Activated naive CD8-positive, alpha-beta T cell treated with anti-CD3 and anti-CD28 coated beads for 36 hours (primary cell): ENCODE data around the gene PPCDC. TPM values are rescaled to one million over a fixed set of nuclear protein-coding genes. Genes with fewer than 3 reads are reported as not detected.
"Not testable (repeated sequence)": the region's sequence is repeated elsewhere in the genome, so short reads cannot be mapped to it uniquely, and the experiment has no call there.

ENCODE experiments used
- DNase-seq: peaks from one replicate; pipeline ENCODE4 v3.0.0; 2021
- H3K27ac Mint-ChIP-seq: one replicate; pipeline ENCODE4 v1.8.0; 2022; ENCODE audit warnings: mild to moderate bottlenecking, moderate library complexity, mixed read lengths
- H3K27me3 Mint-ChIP-seq: one replicate; pipeline ENCODE4 v1.8.0; 2022; ENCODE audit warnings: mild to moderate bottlenecking, mixed read lengths
- H3K36me3 Mint-ChIP-seq: one replicate; pipeline ENCODE4 v1.8.0; 2021; ENCODE audit warnings: mild to moderate bottlenecking, mixed read lengths
- H3K4me1 Mint-ChIP-seq: one replicate; pipeline ENCODE4 v1.8.0; 2021; ENCODE audit warnings: mixed read lengths
- H3K4me3 Mint-ChIP-seq: one replicate; pipeline ENCODE4 v1.8.0; 2022; ENCODE audit warnings: mild to moderate bottlenecking, moderate library complexity, mixed read lengths
- H3K9me3 Mint-ChIP-seq: one replicate; pipeline ENCODE4 v1.8.0; 2022; ENCODE audit warnings: mixed read lengths
- total RNA-seq, 2 experiments: library from RNA; stranded (reverse); gene quantifications; one replicate each; pipeline ENCODE4 v1.2.3, GENCODE V29; 2021

Gene PPCDC
- total RNA-seq, 2 experiments from 2014 or later: 29.4 to 33.7 TPM

GRCh38 chr15:75063889-75064288 lies 40.5 kb downstream of the PPCDC start:
- no peak for DNase-seq
- Mint-ChIP-seq H3K9me3 (peaks cover 10% of the 10 kb centered on the region), H3K36me3 (peaks cover 18% of the 10 kb centered on the region), H3K27ac (no peak overlapping the region), H3K27me3 (peaks cover 13% of the 10 kb centered on the region), H3K4me1 (peaks cover 21% of the 10 kb centered on the region), H3K4me3 (no peak overlapping the region)

GRCh38 chr15:75064846-75065245 lies 41.5 kb downstream of the PPCDC start:
- no peak overlapping the region for H3K4me3 Mint-ChIP-seq
- peaks cover 10% of the 10 kb centered on the region for H3K9me3 Mint-ChIP-seq
- DNase-seq: no peak
- peaks cover 27% of the 10 kb centered on the region for H3K4me1 Mint-ChIP-seq
- H3K36me3 Mint-ChIP-seq: peaks cover 21% of the 10 kb centered on the region
- H3K27ac Mint-ChIP-seq: no peak overlapping the region
- peaks cover 18% of the 10 kb centered on the region for H3K27me3 Mint-ChIP-seq

GRCh38 chr15:75065467-75065850 lies 42.1 kb downstream of the PPCDC start:
- H3K4me3 Mint-ChIP-seq: no peak overlapping the region
- H3K4me1 Mint-ChIP-seq: peaks cover 27% of the 10 kb centered on the region
- no peak overlapping the region for H3K27ac Mint-ChIP-seq
- H3K36me3 Mint-ChIP-seq: peaks cover 21% of the 10 kb centered on the region
- H3K9me3 Mint-ChIP-seq: peaks cover 10% of the 10 kb centered on the region
- no peak for DNase-seq
- peaks cover 22% of the 10 kb centered on the region for H3K27me3 Mint-ChIP-seq

GRCh38 chr15:75065851-75066509 lies 42.6 kb downstream of the PPCDC start:
- Mint-ChIP-seq H3K4me1 (peaks cover 27% of the 10 kb centered on the region), H3K4me3 (no peak overlapping the region), H3K27me3 (peaks cover 27% of the 10 kb centered on the region), H3K36me3 (peaks cover 21% of the 10 kb centered on the region), H3K27ac (no peak overlapping the region), H3K9me3 (peaks cover 10% of the 10 kb centered on the region)
- no peak for DNase-seq

- H3K27ac Mint-ChIP-seq: peak overlapping the region; percentile 59
- H3K27me3 Mint-ChIP-seq: peaks cover 27% of the 10 kb centered on the region
- peaks cover 23% of the 10 kb centered on the region for H3K4me1 Mint-ChIP-seq
- peak; percentile 37 for DNase-seq
- peaks cover 21% of the 10 kb centered on the region for H3K36me3 Mint-ChIP-seq
- peaks cover 10% of the 10 kb centered on the region for H3K9me3 Mint-ChIP-seq
- H3K4me3 Mint-ChIP-seq: no peak overlapping the region
Measured at GRCh38 chr15:75067123-75067830, 43.9 kb downstream of the PPCDC start.

- H3K36me3 Mint-ChIP-seq: peaks cover 21% of the 10 kb centered on the region
- H3K4me1 Mint-ChIP-seq: peaks cover 23% of the 10 kb centered on the region
- peaks cover 27% of the 10 kb centered on the region for H3K27me3 Mint-ChIP-seq
- peaks cover 10% of the 10 kb centered on the region for H3K9me3 Mint-ChIP-seq
- no peak for DNase-seq
- H3K4me3 Mint-ChIP-seq: no peak overlapping the region
- no peak overlapping the region for H3K27ac Mint-ChIP-seq
Measured at GRCh38 chr15:75068748-75069147, 45.4 kb downstream of the PPCDC start.

- H3K27ac Mint-ChIP-seq: peak overlapping the region; percentile 43
- no peak for DNase-seq
- H3K36me3 Mint-ChIP-seq: peaks cover 21% of the 10 kb centered on the region
- H3K4me3 Mint-ChIP-seq: no peak overlapping the region
- H3K9me3 Mint-ChIP-seq: peaks cover 10% of the 10 kb centered on the region
- H3K4me1 Mint-ChIP-seq: peaks cover 23% of the 10 kb centered on the region
- peaks cover 27% of the 10 kb centered on the region for H3K27me3 Mint-ChIP-seq
Measured at GRCh38 chr15:75069301-75069925, 46.0 kb downstream of the PPCDC start.

- Mint-ChIP-seq H3K4me3 (no peak overlapping the region), H3K4me1 (peaks cover 16% of the 10 kb centered on the region), H3K9me3 (peaks cover 10% of the 10 kb centered on the region), H3K27me3 (peaks cover 24% of the 10 kb centered on the region), H3K27ac (no peak overlapping the region), H3K36me3 (peaks cover 19% of the 10 kb centered on the region)
- no peak for DNase-seq
Measured at GRCh38 chr15:75070674-75071073, 47.3 kb downstream of the PPCDC start.

- H3K4me3 Mint-ChIP-seq: no peak overlapping the region
- no peak for DNase-seq
- H3K4me1 Mint-ChIP-seq: peaks cover 9% of the 10 kb centered on the region
- no peak overlapping the region for H3K27ac Mint-ChIP-seq
- H3K9me3 Mint-ChIP-seq: peaks cover 9% of the 10 kb centered on the region
- peaks cover 21% of the 10 kb centered on the region for H3K27me3 Mint-ChIP-seq
- peaks cover 9% of the 10 kb centered on the region for H3K36me3 Mint-ChIP-seq
Measured at GRCh38 chr15:75073197-75073596, 49.8 kb downstream of the PPCDC start.

- DNase-seq: no peak
- H3K9me3 Mint-ChIP-seq: peaks cover 9% of the 10 kb centered on the region
- peaks cover 3% of the 10 kb centered on the region for H3K4me1 Mint-ChIP-seq
- no peak overlapping the region for H3K4me3 Mint-ChIP-seq
- no peak overlapping the region for H3K27ac Mint-ChIP-seq
- peaks cover 21% of the 10 kb centered on the region for H3K27me3 Mint-ChIP-seq
- H3K36me3 Mint-ChIP-seq: peaks cover 5% of the 10 kb centered on the region
Measured at GRCh38 chr15:75076277-75076676, 52.9 kb downstream of the PPCDC start.

- H3K4me1 Mint-ChIP-seq, H3K27ac Mint-ChIP-seq, H3K36me3 Mint-ChIP-seq, H3K4me3 Mint-ChIP-seq: not testable (repeated sequence)
- DNase-seq: peak; percentile 17
- H3K27me3 Mint-ChIP-seq: peaks cover 31% of the 10 kb centered on the region
- H3K9me3 Mint-ChIP-seq: peaks cover 13% of the 10 kb centered on the region
Measured at GRCh38 chr15:75077551-75077961, 54.2 kb downstream of the PPCDC start.

GRCh38 chr15:75081150-75081549 lies 57.8 kb downstream of the PPCDC start:
- Mint-ChIP-seq H3K36me3 (peaks cover 9% of the 10 kb centered on the region), H3K4me3 (no peak overlapping the region), H3K4me1 (peaks cover 3% of the 10 kb centered on the region), H3K9me3 (peaks cover 18% of the 10 kb centered on the region), H3K27ac (no peak overlapping the region), H3K27me3 (peaks cover 33% of the 10 kb centered on the region)
- DNase-seq: no peak

- no peak overlapping the region for H3K4me3 Mint-ChIP-seq
- DNase-seq: no peak
- no peak overlapping the region for H3K27ac Mint-ChIP-seq
- peaks cover 9% of the 10 kb centered on the region for H3K36me3 Mint-ChIP-seq
- peaks cover 33% of the 10 kb centered on the region for H3K27me3 Mint-ChIP-seq
- H3K9me3 Mint-ChIP-seq: peaks cover 25% of the 10 kb centered on the region
- peaks cover 3% of the 10 kb centered on the region for H3K4me1 Mint-ChIP-seq
Measured at GRCh38 chr15:75082689-75083088, 59.3 kb downstream of the PPCDC start.

- DNase-seq: not testable (repeated sequence)
Measured at GRCh38 chr15:75085708-75086107, 62.3 kb downstream of the PPCDC start.

More at GRCh38 chr15:75085708-75086107, 62.3 kb downstream of the PPCDC start:
- H3K4me1 Mint-ChIP-seq, H3K4me3 Mint-ChIP-seq, H3K27ac Mint-ChIP-seq, H3K36me3 Mint-ChIP-seq: not testable (repeated sequence)
- H3K27me3 Mint-ChIP-seq: peaks cover 23% of the 10 kb centered on the region
- H3K9me3 Mint-ChIP-seq: peaks cover 25% of the 10 kb centered on the region
